K562 (cell line): ENCODE data around the gene DKC1. TPM values are rescaled to one million over a fixed set of nuclear protein-coding genes. Genes with fewer than 3 reads are reported as not detected.

ENCODE experiments used
- BHLHE40 ChIP-seq: IDR thresholded peaks from 2 replicates; pipeline ENCODE4 v1.6.1; 2011; ENCODE audit warnings: low read length, improper control_type of control experiment
- CBX3 ChIP-seq, 2 experiments: IDR thresholded peaks; 1 replicate in 1 of 2; 2 replicates in 1 of 2; pipeline ENCODE4 v1.6.1; 2012; ENCODE audit warnings: inconsistent platforms in 2 of 2, low read length in 2 of 2, borderline replicate concordance in 1 of 2, control low read depth in 1 of 2
- CREM ChIP-seq: IDR thresholded peaks from 2 replicates; pipeline ENCODE4 v1.6.1; 2014; ENCODE audit warnings: antibody characterized with exemption, low read depth
- CTCF ChIP-seq, 3 experiments: IDR thresholded peaks in 2 of 3; conservative IDR thresholded peaks in 1 of 3; 2 replicates each; pipeline ENCODE4 v1.5.1; 2011 to 2012; ENCODE audit warnings: low read length in 3 of 3, mild to moderate bottlenecking in 3 of 3, control low read depth in 2 of 3, improper control_type of control experiment in 1 of 3, inconsistent platforms in 1 of 3, low read depth in 1 of 3, mixed read lengths in 1 of 3, moderate library complexity in 1 of 3; ENCODE audit not compliant: insufficient read depth in 2 of 3
- DPF2 ChIP-seq: fragments of 450-650 bp; IDR thresholded peaks from 2 replicates; pipeline ENCODE4 v1.6.1; 2016
- E2F1 ChIP-seq: sonication (generic); formaldehyde crosslinking; IDR thresholded peaks from 2 replicates; pipeline ENCODE4 v1.8.1; 2023; ENCODE audit warnings: mild to moderate bottlenecking, missing genetic modification reagents, moderate library complexity
- EGR1 ChIP-seq: fragments of 450-650 bp; conservative IDR thresholded peaks from 2 replicates; pipeline ENCODE4 v1.6.1; 2017; ENCODE audit warnings: mild to moderate bottlenecking
- HOXB6 ChIP-seq: fragments of 250-450 bp; sonication (Bioruptor Pico); IDR thresholded peaks from 2 replicates; pipeline ENCODE4 v1.5.1; 2022; ENCODE audit warnings: mild to moderate bottlenecking, borderline replicate concordance
- KDM1A ChIP-seq, 2 experiments: fragments of 450-650 bp; IDR thresholded peaks; 2 replicates each; pipeline ENCODE4 v1.6.1; 2016; ENCODE audit warnings: mild to moderate bottlenecking in 2 of 2
- KDM2B ChIP-seq: fragments of 250-450 bp; sonication (Bioruptor Pico); IDR thresholded peaks from 2 replicates; pipeline ENCODE4 v1.8.0; 2021; ENCODE audit warnings: mild to moderate bottlenecking, moderate library complexity
- MNT ChIP-seq, 2 experiments: fragments of 450-650 bp; conservative IDR thresholded peaks; 2 replicates each; pipeline ENCODE4 v1.6.1; 2017; ENCODE audit warnings: mild to moderate bottlenecking in 2 of 2, moderate library complexity in 2 of 2
- MYC ChIP-seq, 2 experiments: fragments of 250-450 bp in 1 of 2; sonication (Bioruptor Pico) in 1 of 2; IDR thresholded peaks; 2 replicates each; pipeline versions ENCODE4 v1.5.1 to v1.6.1; 2012 to 2021; ENCODE audit warnings: low read depth in 2 of 2, borderline replicate concordance in 1 of 2, improper control_type of control experiment in 1 of 2, low read length in 1 of 2, mild to moderate bottlenecking in 1 of 2, moderate library complexity in 1 of 2
- PHF21A ChIP-seq: fragments of 450-650 bp; IDR thresholded peaks from 2 replicates; pipeline ENCODE4 v1.6.1; 2017; ENCODE audit warnings: low read depth, borderline replicate concordance
- TEAD4 ChIP-seq, 2 experiments: sonication (generic) in 1 of 2; formaldehyde crosslinking in 1 of 2; IDR thresholded peaks; 2 replicates each; pipeline versions ENCODE4 v1.6.1 to v1.8.0; 2012 to 2022; ENCODE audit warnings: borderline replicate concordance in 1 of 2, inconsistent platforms in 1 of 2, low read length in 1 of 2, mild to moderate bottlenecking in 1 of 2, missing genetic modification reagents in 1 of 2
- TFAM ChIP-seq: fragments of 250-450 bp; sonication (Bioruptor Pico); conservative IDR thresholded peaks from 2 replicates; pipeline ENCODE4 v1.5.0; 2021; ENCODE audit warnings: mild to moderate bottlenecking, moderate library complexity
- THRB ChIP-seq: fragments of 450-650 bp; formaldehyde crosslinking; conservative IDR thresholded peaks from 2 replicates; pipeline ENCODE4 v1.4.0; 2022; ENCODE audit warnings: mild to moderate bottlenecking, missing genetic modification characterization
- ZEB2 ChIP-seq: fragments of 450-650 bp; IDR thresholded peaks from 2 replicates; pipeline ENCODE4 v1.6.1; 2016
- ZNF766 ChIP-seq: fragments of 200-800 bp; sonication (Bioruptor generic); conservative IDR thresholded peaks from 2 replicates; pipeline ENCODE4 v1.6.1; 2016; ENCODE audit warnings: missing genetic modification characterization, missing compliant biosample characterization
- polyA plus RNA-seq, 8 experiments: library from polyadenylated mRNA; depleted of rRNA in 4 of 8; stranded (reverse) in 5 of 8; unstranded in 3 of 8; fragments of >200 nt; fragmentation: Nextera tagmentation in 2 of 8; fragmentation: Illumina TruSeq in 1 of 8; extraction: Ambion mirVana in 2 of 8; extraction: Trizol in 1 of 8; gene quantifications; 2 replicates each; pipeline versions ENCODE4 v1.2.1 to v1.2.3, GENCODE V29; 2011 to 2014; ENCODE audit warnings: inconsistent platforms in 1 of 8, missing spikeins in 1 of 8
- total RNA-seq, 7 experiments: library from RNA; depleted of rRNA in 6 of 7; stranded (reverse); fragments of >200 nt in 6 of 7; fragmentation: Illumina TruSeq in 2 of 7; extraction: Trizol in 2 of 7; gene quantifications; 2 replicates each; pipeline versions ENCODE4 v1.2.1 to v1.2.3, GENCODE V29; 2011 to 2021; ENCODE audit warnings: low replicate concordance in 1 of 7

The DKC1 gene
- total and polyA plus RNA-seq, 9 of the 15 experiments (the other 6 are each of a cell fraction or from before 2014, with no cell fraction given) = 205 to 313 (median 219) TPM

- TF ChIP-seq E2F1 (CRISPR knock-in tag) (no peak), TFAM (CRISPR knock-in tag) (no peak), EGR1 (no peak), ZEB2 (peak; percentile 36; the same call in 1 of the 2 replicates), DPF2 (peak; percentile 65), KDM1A (IDR thresholded peaks at IDR 0.05) (no peak), THRB (0 out of 2 replicates have a peak, but pooled peaks have one; percentile 33), MNT (conservative IDR thresholded peaks at IDR 0.05) (0 out of 4 replicates have a peak, but pooled peaks of 1 of the 2 experiments have one; percentile 20), KDM2B (CRISPR knock-in tag) (no peak), PHF21A (no peak), MYC (IDR thresholded peaks at IDR 0.05; ENCODE audit: low read depth, low read length) (no peak), MYC (CRISPR knock-in tag; IDR thresholded peaks at IDR 0.05; ENCODE audit: borderline replicate concordance, low read depth) (no peak), CREM (peak; percentile 9; the same call in 1 of the 2 replicates), TEAD4 (IDR thresholded peaks at IDR 0.05; ENCODE audit: low read length) (peak; percentile 74), TEAD4 (CRISPR knock-in tag; IDR thresholded peaks at IDR 0.05; ENCODE audit: borderline replicate concordance) (no peak), CTCF (IDR thresholded peaks at IDR 0.05 in 2 of 3, conservative IDR thresholded peaks at IDR 0.05 in 1 of 3; ENCODE audit: insufficient read depth in 2 of 3, low read depth in 1 of 3, low read length in 3 of 3) (no peak), CBX3 (IDR thresholded peaks at IDR 0.05; ENCODE audit: borderline replicate concordance in 1 of 2, low read length in 2 of 2) (no peak), ZNF766 (CRISPR knock-in tag) (peak; percentile 57; the same call in 1 of the 2 replicates), BHLHE40 (peak; percentile 79; the same call in 1 of the 2 replicates), HOXB6 (CRISPR knock-in tag) (no peak)
Measured at GRCh38 chrX:154784149-154784995, 21.7 kb downstream of the DKC1 start (continued).
